GM18870 (cell line): Measurements from ENCODE around the gene NTM.

Experiments used
- ATAC-seq: cut with Tn5 transposase; IDR thresholded peaks from one replicate; pipeline ENCODE4 v1.9.1; 2021; ENCODE audit warnings: moderate library complexity; ENCODE audit not compliant: unreplicated experiment

The NTM gene

GRCh38 chr11:132211479-132211878 is 841.1 kb downstream of the NTM start:
- ATAC-seq: no peak

- no peak for ATAC-seq
Observed at GRCh38 chr11:132217856-132218255, 847.4 kb downstream of the NTM start.

GRCh38 chr11:132220474-132220873 is 850.1 kb downstream of the NTM start:
- no peak for ATAC-seq

- no peak for ATAC-seq
Observed at GRCh38 chr11:132222345-132222744, 851.9 kb downstream of the NTM start.

GRCh38 chr11:132226522-132226921 is 856.1 kb downstream of the NTM start:
- no peak for ATAC-seq

- ATAC-seq: no peak
Observed at GRCh38 chr11:132228746-132229325, 858.4 kb downstream of the NTM start.

GRCh38 chr11:132231656-132232347 is 861.4 kb downstream of the NTM start:
- no peak for ATAC-seq

GRCh38 chr11:132234878-132235277 is 864.5 kb downstream of the NTM start:
- ATAC-seq: no peak

GRCh38 chr11:132237781-132238180 is 867.4 kb downstream of the NTM start:
- ATAC-seq: no peak

- ATAC-seq: no peak
Observed at GRCh38 chr11:132238331-132238866, 868.0 kb downstream of the NTM start.

- ATAC-seq: no peak
Observed at GRCh38 chr11:132240374-132240773, 870.0 kb downstream of the NTM start.

- ATAC-seq: no peak
Observed at GRCh38 chr11:132242632-132243031, 872.2 kb downstream of the NTM start.

- ATAC-seq: no peak
Observed at GRCh38 chr11:132244846-132245245, 874.4 kb downstream of the NTM start.

- ATAC-seq: no peak
Observed at GRCh38 chr11:132245403-132246385, 875.3 kb downstream of the NTM start.

- ATAC-seq: no peak
Observed at GRCh38 chr11:132248580-132248979, 878.2 kb downstream of the NTM start.

GRCh38 chr11:132249256-132249655 is 878.8 kb downstream of the NTM start:
- no peak for ATAC-seq

GRCh38 chr11:132251061-132251460 is 880.6 kb downstream of the NTM start:
- ATAC-seq: no peak

GRCh38 chr11:132253469-132254264 is 883.3 kb downstream of the NTM start:
- ATAC-seq: no peak

- no peak for ATAC-seq
Observed at GRCh38 chr11:132254906-132255305, 884.5 kb downstream of the NTM start.

GRCh38 chr11:132256528-132257279 is 886.3 kb downstream of the NTM start:
- no peak for ATAC-seq
